ENCODE results near the gene TXN.
"Not testable (repeated sequence)": the region's sequence is repeated elsewhere in the genome, so short reads cannot be mapped to it uniquely, and the experiment has no call there.

TXN gene

DNA sequence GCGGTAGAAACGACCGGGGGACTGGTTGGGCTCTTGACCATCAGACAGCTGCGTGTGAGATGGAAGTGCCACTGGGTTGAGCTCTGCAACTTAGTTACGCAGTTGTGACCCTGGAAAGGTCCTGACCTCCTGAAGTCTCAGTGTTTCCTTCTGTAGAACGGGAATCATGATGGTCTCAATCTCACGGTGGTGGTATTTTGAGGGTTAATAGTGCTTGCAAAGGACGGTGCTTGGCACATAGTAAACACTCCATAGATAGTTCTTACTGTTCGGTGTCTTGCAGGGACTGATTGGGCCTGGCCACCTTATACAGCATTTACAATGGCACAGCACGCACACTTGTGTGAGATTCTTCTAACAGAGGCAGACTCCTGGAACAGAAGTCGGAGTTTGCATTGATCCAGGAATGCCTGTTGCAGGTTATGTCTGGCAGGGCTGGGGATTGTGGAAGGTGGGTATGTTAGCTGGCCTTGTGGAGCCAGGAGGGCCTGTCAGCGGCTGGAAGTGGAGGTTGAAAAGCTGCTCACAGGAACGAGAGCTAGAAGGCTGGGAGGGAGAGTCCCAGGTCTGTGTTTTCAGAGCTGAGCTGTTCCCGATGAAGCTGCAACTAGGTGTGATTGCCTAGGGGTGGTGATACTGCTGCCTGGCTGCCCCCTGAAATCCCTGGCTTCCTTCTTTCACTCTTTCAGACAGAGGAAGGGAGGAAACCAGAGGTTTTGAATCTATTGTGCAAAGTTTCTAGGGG is 962 bp upstream of the TXN start:
- no peak for DNase-seq

- DNase-seq: no peak
Measured at GRCh38 chr9:110255463-110256379, 586 bp downstream of the TXN start.

DNA sequence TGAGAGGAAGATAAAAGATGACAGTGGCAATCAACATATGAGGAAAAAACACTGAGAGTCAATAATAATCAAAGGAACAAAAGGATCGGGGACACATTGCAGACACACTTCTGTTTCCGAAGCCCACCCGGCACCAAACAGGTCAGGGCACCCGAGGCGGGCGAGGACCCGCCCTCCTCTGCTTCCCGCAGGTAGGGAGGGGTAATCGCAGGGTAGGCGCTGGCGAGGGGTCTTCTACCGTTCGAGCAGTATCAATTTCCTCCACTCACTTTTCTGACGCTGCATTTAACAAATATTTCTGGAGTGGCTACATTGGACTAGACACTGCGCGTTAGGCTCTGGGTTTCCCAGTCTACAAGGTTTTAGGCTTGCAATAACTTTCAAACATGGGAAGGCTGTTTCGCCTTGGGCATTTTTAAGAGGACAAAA is 1.3 kb downstream of the TXN start:
- DNase-seq: no peak

- DNase-seq: no peak
Measured at GRCh38 chr9:110254500-110254899, 1.8 kb downstream of the TXN start.

- no peak for DNase-seq
Measured at GRCh38 chr9:110252509-110253139, 3.7 kb downstream of the TXN start.

GRCh38 chr9:110251770-110252169 is 4.5 kb downstream of the TXN start:
- DNase-seq: not testable (repeated sequence)

GRCh38 chr9:110251212-110251611 is 5.1 kb downstream of the TXN start:
- DNase-seq: no peak

DNA sequence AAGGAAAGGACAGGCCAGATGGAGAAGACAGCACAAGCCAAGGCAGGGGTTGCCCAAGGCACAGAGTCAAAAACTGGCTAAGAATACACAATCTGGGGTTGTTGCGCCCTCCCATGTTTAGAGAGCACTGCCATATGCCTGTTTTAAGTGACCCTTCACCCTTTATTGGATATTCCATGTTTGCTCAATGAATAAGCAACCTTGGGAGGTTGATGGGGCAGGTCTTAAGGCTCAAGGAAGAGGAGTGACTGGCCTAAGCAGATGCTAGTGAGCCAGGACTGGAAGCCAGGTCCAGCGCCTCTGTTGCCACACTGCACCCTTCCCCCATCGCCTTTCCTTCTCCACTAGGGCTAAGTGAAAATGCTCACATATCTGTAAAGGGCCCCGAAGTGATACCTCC is 6.7 kb downstream of the TXN start:
- DNase-seq: no peak

DNA sequence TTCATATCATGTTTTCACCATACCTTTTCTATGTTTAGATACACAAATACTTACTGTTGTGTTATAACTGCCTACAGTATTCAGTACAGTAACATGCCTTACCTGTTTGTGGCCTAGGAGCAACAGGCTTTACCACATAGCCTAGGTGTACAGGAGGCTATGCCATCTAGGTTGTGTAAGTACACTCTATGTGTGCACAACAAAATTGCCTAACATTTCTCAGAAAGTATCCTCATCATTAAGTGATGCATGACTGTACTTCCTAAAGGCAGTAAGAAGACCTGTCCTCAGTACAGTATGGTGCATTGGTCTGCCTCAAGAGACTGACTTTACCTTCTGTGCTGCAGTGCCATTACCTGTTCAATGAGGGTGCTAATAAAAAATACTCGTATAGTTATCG is 7.9 kb downstream of the TXN start:
- DNase-seq: no peak

GRCh38 chr9:110246214-110246613 is 10.1 kb downstream of the TXN start:
- DNase-seq: no peak

GRCh38 chr9:110244616-110245015 is 11.7 kb downstream of the TXN start:
- DNase-seq: no peak

- DNase-seq: no peak
Measured at GRCh38 chr9:110241858-110242321, 14.4 kb downstream of the TXN start.

GRCh38 chr9:110241260-110241857 is 14.9 kb downstream of the TXN start:
- no peak for DNase-seq

DNA sequence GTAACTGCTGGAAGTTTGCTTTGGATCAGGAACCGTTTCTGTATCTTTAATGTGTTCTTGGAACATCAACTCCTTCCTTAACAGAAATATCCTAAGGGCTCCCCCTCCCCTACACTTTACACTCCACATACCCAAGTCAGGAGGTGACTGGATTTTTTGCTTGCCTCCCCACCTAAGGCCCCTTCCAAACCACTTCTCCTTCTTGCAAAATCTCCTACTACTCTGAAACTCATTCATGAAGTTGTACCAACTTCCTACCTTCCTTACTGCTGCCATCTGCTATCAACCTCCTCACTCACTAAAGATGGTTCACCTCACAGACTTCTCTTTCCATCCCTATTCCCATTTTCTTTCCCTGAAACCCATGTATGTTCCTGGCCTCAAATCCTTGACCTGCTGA is 16.1 kb downstream of the TXN start:
- no peak for DNase-seq

- no peak for DNase-seq
Measured at GRCh38 chr9:110228321-110228720, 28.0 kb downstream of the TXN start.

DNA sequence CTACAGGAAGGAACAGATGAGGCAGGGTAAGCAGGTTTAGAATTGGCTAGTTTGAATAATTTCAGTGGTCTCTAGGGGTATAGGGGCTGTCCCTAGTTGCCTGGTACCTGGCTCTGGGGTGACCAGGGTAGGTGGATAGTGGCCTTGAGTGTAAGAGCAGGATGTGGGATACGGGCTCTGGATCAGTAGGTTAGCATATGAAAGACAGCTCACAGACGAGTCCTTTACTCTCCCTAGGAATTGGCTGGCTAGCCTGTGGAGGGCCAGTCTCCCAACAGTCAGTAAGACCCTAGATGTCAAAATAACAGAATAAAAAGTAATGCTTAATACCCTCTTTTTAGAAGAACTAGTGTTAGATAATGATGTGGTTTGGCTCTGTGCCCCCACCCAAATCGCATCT is 31.7 kb downstream of the TXN start:
- DNase-seq: no peak

- DNase-seq: no peak
Measured at GRCh38 chr9:110220809-110221208, 35.5 kb downstream of the TXN start.

- DNase-seq: no peak
Measured at GRCh38 chr9:110217656-110218099, 38.6 kb downstream of the TXN start.

GRCh38 chr9:110214586-110215355 is 41.5 kb downstream of the TXN start:
- DNase-seq: no peak

- DNase-seq: no peak
Measured at GRCh38 chr9:110214090-110214489, 42.2 kb downstream of the TXN start.

- no peak for DNase-seq
Measured at GRCh38 chr9:110213413-110214044, 42.8 kb downstream of the TXN start.

DNA sequence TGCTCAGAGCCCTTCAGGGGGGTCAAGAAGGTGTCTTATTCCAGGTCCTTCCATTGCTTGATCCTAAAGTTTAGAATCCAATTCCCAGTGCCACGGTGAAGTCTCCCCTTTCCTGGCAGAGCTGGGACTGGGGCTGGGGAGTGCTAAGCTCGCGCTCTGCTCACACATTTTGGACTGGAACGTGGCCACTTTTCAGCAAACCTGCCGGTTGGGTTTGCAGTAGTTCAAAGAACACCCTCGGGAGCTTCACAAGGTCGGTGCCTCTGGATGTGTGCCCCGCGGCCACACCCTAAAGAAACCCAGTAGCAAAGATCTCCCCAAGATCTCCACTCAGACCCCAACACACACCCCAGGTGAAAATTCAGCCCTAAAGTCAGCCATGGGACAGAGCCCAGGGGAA is 48.3 kb downstream of the TXN start, which contains the start of gene C9orf152:
Gene C9orf152 (minus strand): TSS at position 129 of the 400 bp plus-strand sequence. CDS start 580 bp downstream, outside the sequence.
- no peak for DNase-seq
